Inferior parietal cortex (tissue), 1 donor: Measurements from ENCODE around the gene HOXC12.

ENCODE experiments used
- DNase-seq: peaks from one replicate; pipeline ENCODE4 v3.0.0-alpha.2; 2016; ENCODE audit errors: extremely low spot score

HOXC12 gene

DNA sequence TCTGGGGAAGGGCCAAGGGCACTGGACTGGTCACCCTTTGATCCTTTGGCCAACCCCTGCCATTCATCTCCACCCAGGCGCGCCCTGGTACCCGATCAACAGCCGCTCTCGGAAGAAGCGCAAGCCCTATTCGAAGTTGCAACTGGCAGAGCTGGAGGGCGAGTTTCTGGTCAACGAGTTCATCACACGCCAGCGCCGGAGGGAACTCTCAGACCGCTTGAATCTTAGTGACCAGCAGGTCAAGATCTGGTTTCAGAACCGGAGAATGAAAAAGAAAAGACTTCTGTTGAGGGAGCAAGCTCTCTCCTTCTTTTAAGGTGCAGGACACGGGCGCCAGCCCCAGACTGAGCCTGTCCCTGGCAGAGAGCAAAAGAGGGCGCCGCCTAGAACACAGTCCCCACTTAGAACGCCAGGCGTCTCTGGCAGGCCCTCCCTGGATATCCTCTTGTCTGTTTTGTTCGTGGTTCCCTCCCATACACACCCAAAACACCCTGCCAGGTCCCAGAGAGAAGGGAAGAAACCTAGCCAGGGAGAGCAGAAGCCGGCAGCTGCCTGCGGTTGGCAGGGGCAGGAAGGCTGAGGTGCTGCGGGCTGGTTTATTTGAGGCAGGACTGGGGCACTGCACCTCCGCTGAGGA lies 1.7 kb downstream of the HOXC12 start:
- no peak for DNase-seq

DNA sequence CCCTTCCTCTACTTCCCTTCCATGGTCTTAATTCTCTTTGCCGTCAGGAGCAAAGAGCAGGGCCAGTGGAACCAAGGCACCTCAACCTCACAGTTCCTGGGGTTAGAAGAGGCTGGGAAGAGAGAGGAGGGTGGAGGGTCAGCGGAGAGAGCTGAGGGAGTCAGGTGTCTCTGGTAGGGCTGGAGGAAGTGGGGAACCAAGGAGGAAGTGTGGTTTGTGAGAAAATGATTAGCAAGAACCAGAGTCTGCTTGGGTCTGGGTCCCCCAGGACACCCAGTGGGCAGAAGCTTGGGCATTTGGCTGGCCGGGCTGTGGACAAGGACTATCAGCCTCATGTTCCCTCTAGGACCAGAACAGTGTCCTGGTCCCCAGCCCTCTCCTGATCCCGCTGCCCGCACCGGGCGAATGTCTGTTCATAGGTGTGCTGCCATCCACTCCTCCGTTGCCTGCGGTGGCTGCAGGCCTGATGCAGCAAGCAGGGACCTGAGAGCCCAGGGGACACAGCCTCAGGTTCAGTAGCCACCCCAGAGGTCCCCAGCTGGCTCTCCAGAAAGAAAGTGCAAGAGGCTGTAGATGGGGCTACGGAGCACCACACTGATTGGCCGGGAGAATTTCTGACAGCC lies 2.3 kb downstream of the HOXC12 start:
- DNase-seq = no peak

- DNase-seq = no peak
Observed at GRCh38 chr12:53958128-53958527, 3.4 kb downstream of the HOXC12 start.

DNA sequence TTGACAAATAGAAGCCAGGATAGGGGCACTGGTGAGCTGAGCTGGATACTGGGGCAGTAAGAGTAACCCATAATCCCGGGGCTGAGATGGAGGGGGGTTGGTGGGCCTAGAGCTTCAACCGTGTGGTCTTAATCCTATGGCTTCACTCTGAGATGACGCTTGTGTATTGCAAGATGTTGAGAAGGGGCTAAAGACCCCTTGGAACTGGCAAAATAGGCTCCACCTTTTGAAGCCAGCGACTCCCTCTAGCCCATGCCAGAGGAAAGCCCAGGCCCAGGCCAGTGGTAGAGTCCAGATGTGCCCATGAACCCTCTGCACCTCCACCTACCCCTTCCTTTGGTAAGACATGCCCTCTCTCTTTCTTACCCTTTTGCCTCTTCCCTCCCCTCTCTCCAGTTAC lies 4.6 kb downstream of the HOXC12 start:
- DNase-seq = no peak

- DNase-seq = no peak
Observed at GRCh38 chr12:53960187-53961024, 5.7 kb downstream of the HOXC12 start.

DNA sequence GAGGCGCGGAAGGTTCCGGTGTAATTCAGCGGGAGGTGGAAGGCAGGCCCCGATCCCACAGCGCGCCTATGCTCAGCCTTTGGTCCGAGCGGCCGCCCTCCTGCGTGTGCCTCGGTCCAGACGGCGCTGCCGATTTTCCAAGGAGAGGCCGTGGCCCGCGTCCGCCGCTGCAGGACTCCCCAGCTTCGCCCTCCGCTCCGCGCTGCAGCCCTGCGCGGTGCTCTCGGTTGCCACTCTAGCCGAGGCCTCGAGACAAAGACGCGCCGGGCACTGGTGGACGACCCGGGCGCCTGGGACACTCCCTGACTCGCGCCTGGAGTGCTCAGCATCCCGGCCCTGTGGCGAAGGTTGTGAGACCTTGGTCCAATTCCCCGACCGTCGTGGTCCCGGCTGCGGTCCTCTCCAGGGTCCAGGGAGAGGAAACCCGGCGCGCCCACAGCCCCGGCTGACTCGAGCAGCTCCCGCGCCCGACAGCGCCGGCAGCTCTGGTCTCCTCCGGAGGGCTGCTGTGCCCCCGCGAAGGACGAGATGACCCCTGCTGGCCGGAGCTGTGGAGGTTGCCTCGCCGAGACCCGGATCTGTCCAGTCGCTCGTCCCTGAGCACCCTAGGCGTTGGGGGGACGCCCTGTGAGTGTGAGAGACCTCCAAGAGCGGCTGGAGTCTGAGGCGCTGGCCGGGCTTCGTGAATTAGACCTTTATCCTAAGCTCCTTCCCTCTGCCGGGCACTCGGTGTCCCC lies 6.5 kb downstream of the HOXC12 start:
- no peak for DNase-seq

GRCh38 chr12:53963005-53963404 lies 8.3 kb downstream of the HOXC12 start:
- DNase-seq = no peak

DNA sequence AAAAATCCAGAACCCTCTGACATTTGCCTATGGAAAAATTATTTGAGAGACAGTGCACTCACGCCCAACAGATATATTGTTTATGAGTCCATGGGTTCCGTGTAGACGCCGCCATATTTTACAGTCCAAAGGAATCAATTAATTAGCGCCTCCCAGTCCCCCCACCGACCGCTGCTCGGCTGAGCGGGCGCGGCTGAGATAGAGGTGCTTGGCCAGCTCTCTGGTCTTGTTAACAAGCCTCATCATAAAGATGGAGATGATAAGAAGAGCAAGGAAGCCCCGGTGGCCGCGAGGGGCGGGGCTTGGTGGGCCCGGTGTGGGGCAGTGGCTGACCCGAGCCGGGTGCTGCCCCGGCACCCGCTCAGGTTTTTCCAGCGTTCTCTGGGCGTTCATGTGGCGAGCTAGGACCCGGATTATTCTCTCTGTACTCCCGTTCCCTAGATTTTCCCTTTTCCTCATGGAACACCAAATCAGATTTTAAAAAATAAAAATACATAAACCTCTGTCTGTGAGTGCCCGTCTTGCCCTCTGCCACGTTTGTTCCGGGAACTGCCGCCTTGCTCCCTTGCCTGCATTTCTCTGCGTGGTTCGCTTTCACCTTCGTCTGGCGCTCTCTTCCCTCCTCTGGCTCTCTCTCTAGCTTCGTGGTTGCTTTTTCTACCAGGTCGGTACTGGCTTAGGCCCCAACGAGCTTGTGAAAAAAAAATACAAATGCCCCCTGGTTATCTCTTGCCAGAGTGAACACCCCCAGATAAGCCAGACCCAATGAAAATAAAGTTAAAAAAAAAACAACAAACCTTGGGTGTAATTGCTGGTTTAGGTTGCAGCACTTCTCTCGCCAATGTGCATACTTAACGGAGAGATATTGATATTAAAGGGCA lies 9.0 kb downstream of the HOXC12 start:
- DNase-seq = no peak

GRCh38 chr12:53964315-53964713 lies 9.6 kb downstream of the HOXC12 start:
- no peak for DNase-seq

GRCh38 chr12:53965281-53966084 lies 10.8 kb downstream of the HOXC12 start:
- DNase-seq = no peak

DNA sequence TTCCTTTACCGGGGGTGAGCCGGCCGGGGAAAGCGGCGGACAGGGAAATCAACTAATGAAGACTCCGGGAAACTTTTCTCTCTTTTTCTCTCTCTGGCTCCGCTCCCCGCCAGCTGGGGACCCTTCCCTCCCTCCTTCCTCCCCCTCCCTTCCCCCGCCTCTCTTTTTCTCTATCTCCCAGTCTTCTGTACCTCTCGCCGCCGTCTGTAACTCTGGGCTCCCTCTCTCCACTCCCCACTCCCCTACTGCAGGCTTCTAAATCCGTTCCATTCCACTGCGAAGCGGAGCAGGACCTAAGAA lies 11.3 kb downstream of the HOXC12 start:
- DNase-seq = no peak

GRCh38 chr12:53966385-53967133 lies 11.9 kb downstream of the HOXC12 start:
- DNase-seq = no peak

DNA sequence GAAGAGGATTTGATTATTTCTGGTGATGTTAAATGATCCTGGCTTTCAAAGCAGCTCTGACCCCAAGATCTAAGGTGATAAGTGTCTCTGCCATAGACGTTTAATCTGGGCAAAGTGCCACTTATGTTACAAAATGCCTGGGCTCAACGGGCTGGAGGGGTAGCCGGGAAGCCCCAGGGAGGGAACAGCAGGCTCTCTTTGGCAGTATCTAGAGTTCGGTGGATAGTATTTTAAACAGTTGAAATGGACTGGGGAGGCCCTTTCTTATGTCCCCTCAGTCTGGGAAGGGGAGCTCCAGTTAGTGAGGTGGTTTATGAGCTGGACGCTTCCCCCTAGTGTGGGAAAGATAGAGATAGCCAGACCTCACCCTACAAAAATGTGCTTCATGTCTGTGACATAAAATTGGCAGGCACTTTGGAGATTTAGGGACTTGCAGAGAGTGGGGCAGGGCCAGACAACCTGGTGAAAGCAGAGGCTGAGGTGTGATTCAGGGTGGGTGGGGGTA lies 12.8 kb downstream of the HOXC12 start:
- DNase-seq = no peak

DNA sequence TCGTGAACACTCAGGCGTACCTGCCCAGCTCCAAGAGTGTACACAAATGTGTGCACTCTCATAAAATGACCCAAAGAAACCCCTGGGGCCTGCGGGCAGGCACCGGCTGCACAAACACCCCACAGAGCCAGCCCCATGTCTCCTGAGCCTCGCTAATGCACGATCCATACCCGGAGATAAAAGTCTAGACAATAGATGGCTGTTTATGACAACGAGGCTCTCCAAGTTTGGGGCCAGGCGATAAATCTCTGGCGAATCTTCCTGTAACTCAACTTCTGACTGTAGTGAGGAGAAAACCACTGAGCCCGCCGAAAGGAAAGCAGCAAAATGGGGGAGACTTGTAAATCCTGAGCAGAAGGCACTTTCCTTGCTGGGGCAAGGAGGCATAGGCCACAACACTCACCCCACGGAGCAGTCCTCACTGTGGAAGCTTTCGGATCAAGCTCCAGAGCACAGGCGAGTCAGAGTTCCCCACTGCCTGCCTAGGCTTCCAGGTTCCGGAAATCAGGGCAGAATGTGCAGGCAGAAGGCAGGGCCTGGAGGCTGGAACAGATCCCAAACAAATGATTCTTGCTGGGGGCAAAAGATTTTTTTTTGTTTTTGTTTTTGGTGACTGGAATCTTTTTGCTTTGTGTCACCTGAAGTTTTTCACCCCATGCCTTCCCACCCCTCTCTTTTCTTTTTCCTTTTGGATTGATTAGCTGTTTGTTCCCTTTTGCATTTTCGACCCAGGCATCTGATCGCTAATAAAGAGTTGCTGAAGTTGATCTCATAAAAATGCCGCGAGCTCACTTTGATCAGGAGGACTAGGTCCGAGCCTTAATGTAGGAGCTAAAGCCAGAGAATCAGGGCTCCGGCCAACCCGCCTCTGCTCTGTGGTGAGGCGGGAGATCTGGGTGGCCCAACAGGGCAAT lies 13.8 kb downstream of the HOXC12 start:
- no peak for DNase-seq

GRCh38 chr12:53969588-53970259 lies 15.0 kb downstream of the HOXC12 start:
- DNase-seq = no peak

DNA sequence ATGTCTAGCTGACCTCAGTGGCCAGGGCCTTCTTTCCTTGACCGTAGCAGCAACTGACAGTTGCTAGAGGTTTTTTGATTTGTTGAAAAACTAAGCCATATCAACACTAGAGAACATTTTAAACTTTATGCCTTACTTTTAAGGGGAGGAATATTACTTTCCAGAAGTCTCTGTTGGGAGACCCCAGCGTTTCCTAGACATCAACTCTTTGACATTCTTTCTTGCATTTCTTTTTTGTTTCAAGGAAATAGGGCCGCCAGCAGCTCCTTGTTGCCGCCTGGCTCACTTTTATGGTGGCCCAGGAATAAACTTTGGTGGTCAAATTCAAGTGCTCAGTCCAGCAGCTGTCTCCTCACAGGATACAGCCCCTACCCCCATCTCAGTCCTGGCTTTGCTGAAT lies 15.7 kb downstream of the HOXC12 start:
- DNase-seq = no peak

- DNase-seq = no peak
Observed at GRCh38 chr12:53971129-53971528, 16.4 kb downstream of the HOXC12 start.

DNA sequence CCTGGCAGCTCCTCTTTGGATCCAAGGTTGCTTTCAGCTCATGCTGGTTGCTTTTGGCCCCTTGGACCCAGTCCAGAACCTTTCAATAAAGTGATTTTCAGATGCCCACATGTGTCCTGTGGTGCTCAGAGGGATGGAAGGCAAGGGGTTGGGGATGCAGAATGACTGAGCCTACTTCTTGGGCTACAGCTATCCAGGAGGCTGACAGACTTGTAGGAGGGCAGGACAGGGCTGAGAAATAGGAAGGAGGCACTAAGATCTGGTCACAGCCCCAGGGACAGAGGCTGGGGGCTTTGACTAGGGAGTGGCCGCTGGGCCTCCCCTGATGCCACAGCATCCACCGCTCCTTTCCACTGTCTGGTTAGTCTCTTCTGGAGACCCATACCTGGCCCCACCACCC lies 17.0 kb downstream of the HOXC12 start:
- DNase-seq = no peak
